Tongue (tissue), 2 donors: Measurements from ENCODE around the gene SUN2. TPM values are rescaled to one million over a fixed set of nuclear protein-coding genes. Genes with fewer than 3 reads are reported as not detected.

Source experiments
- DNase-seq: peaks from one replicate; pipeline ENCODE4 v3.0.0-alpha.2; 2015
- total RNA-seq: library from RNA; depleted of rRNA; stranded (reverse); fragments of >200 nt; gene quantifications from one replicate; pipeline ENCODE4 v1.2.3, GENCODE V29; 2014

Gene SUN2
- total RNA-seq, 1 donor from 2014 or later, result 173 TPM

- no peak for DNase-seq
Measured at GRCh38 chr22:38776086-38776485, 20.3 kb upstream of the SUN2 start.

- DNase-seq, result no peak
Measured at GRCh38 chr22:38775656-38776055, 19.9 kb upstream of the SUN2 start.

GRCh38 chr22:38774496-38775166, 18.8 kb upstream of the SUN2 start:
- DNase-seq, result no peak

DNA sequence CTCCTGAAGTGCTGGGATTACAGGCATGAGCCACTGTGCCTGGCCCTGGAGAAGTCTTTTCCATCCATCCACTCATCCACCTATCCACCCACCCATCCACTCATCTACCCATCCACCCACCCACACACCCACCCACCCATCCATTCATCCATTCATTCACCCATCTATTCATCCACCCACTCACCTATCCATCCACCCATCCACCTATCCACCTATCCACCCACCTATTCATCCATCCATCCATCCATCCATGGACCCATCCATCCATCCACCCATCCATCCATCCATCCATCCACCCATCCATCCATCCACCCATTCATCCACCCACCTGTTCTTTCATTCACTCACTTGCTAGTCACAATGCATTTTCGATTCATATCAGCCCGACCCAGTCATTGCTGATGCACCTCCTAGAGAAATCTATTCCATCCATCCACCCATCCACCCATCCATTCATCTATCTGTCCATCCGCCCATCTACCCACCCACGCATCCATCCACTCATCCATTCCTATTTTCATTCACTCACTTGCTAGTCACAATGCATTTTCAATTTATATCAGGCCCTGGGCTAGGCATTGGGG, 17.7 kb upstream of the SUN2 start:
- no peak for DNase-seq

GRCh38 chr22:38772623-38772873, 16.8 kb upstream of the SUN2 start:
- no peak for DNase-seq

DNA sequence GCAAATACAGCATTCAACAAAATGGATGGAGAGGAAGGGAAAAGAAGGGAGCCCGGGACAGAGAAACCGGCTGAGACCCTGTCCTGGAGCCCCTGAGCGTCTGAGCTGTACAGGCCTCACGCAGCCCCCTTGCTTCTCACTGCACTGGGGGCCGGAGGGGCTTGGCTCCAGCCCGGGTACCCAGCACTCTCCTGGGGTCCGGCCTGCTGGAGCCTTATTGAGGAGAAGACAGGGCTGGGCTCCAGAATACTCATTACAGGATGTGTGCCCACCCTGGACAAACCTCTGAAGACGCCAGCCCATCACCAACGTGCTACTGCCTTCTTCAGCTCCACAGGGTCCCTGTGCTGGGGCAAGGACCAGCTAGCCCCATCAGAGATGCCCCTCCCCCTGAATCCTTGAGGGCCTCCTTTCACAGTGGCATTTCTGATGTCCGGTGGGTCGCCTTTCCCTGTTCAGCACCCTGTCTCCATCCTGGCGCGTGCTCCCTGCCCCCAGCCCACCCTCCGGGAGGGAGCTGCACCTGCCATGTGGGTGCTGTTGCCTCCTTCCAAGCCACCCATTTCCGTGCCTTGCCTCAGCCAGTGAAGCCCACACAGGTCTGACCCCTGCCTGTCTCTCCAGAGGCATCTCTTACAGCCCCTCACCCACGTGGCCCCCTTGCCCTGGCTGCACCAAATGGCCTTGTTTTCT, 14.6 kb upstream of the SUN2 start:
- no peak for DNase-seq

DNA sequence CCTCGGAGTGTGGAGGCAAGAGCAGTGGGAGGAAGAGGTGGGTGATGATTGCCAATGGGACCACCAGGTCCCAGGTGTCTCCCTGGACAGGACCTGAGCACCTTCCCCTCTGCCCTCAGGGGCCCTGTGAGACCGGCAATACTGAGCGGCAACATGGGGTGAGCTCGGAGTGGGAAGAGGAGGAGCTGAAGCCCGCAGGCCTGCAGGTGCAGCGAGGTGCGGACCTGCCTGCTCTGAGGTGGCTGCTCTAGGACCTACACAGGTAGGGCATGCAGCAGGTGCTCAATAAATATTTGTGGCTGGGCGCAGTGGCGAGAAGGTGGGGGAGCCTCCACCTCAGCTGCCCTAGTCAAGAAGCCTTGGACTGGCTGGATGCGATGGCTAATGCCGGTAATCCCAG, 12.2 kb upstream of the SUN2 start:
- DNase-seq, result no peak

DNA sequence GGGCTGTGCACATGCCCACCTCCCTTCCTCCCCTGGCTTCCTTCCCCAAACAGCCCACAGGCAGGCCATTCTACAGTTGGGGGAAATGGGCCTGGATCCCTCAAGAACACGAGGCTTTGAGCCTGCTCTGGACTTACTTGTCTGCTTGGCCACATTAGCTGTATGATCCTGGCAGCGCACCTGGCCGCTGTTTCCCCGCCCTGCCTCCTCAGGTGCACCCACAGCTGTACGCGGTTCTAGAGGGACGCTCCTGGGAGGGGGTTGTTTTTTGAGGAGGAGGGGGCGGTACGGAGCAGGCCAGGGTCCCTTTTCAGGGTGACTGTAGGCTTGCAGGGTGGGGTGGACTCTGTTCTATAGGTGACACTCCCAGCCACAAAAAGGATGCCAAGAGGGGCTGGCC, 11.5 kb upstream of the SUN2 start:
- DNase-seq, result no peak

DNA sequence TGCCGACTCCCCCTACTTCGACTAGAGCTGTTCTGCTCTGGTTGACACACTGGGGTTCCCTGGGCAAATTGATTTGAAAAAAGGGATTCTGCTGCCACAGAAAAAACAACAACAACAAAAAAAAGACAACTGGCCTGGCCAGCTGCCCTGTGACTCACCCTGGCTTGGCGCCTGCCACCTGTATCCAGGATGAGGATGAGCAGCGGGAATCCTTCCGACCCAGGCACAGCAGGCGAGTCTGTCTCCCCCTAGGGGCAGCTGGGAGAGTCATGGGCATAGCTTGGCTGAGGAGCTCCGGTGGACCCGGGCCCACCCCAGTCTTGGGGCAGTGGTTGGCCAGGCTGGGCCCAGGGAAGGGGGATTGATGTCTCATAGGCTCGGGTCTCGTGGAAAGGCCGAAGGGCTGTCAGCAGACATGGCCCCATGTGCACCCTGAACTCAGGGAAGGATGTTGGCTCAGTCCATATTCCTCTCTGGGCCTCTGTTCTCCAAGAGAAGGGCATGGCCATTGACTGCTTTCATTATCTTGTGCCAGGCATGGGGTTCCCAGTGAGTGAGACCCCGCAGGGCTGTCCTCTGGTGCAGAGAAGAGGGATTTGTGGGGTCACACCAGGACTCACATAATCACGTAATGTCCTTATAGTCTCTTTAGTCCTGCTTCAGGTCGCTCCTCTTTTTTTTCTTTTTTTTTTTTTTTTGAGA, 10.4 kb upstream of the SUN2 start:
- DNase-seq, result peak; percentile 70

DNA sequence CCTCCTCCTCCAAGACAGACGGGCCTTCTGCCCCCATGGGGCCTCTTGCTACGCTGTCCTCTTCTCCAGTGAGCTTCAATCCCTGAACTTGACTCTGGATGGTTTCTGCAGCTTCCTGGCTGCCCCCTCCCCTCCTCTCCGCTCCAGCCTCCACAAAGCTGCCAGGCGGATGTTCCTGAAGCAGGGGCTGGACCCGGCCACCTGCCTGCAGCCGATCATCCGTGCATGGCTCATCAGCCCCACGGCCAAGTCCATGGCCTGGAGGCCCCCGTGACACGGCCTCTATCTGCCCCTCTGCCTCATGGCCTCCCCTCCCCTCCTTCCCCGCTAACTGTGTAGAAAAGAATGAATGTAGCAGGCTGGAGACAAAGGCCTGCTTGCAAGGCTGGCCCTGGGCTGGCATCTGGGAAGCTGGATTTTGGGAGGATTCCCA, 6.8 kb upstream of the SUN2 start:
- peak; percentile 34 for DNase-seq

DNA sequence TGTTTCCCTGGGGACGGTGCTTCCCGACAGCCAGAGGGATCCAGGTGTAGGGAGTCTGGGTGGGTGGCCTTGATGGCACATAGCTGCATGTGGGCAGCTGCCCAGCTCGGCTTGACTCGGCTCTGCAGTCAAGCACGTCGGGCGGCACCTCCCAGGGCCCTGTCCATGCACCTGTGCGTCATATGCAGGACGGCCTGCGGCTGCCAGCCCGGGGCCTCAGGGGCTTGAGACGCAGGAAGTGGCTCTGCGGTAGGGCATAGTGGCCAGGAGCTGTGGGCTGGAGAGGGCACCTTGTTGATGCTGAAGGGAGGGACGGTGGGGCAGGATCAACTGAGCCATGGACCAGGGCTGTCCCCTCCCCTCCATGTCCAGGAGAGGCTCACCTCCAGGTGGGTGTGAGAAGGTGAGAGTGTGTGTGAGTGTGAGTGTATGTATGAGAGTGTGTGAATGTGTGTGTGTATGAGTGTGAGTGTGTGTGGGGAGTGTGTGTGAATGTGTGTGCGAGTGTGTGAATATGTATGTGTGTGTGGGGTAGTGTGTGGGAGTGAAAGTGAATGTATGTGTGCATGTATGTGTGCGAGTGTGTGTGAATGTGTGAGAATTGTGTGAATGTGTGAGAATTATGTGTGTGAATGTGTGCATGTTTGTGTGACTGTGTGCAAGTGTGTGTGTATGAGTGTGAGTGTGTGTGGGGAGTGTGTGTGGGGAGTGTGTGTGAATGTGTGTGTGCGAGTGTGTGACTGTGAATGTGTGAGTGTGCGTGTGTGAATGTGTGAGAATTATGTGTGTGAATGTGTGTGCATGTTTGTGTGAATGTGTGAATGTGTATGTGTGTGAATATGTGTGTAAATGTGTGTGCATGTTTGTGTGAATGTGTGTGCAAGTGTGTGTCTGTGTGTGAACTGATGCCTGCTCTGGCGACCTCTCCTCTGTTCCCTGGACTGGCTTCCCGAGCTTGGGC, 5.7 kb upstream of the SUN2 start:
- DNase-seq, result no peak

DNA sequence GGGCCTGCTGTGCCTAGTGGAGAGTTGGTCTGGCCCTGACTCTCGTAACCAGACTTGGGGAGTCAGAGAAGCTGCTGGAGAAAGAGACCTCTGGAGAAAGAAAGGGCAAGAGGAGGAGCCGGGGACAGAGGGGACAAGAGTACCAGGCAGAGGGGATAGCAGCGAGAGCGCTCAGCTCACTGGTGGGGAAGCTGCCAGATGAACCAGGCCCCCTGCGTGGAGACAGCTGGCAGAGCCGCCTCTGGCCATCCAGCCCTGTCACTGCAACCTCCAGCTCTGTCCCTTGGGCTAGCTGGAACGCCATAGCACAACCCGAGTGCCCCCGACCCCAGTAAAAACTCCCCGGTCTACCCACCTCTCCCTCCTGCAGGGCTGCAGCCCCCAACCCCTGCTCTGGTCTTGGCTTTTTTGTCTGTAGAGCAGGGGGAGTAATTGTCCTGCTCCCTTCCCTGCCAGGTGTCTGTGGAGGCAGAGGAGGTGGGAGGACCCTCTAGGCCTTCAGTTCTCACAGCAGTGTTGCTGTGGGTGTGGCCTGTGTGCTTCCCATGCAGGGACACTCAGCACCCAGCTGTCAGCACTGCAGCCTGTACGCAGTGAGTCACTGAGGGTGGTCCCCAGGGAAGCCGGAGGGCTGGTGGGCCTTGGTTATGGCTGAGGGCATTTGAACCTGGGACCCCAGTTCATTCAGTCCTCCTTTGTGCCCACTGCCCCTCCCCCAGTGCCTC, 4.8 kb upstream of the SUN2 start:
- peak; percentile 64 for DNase-seq

DNA sequence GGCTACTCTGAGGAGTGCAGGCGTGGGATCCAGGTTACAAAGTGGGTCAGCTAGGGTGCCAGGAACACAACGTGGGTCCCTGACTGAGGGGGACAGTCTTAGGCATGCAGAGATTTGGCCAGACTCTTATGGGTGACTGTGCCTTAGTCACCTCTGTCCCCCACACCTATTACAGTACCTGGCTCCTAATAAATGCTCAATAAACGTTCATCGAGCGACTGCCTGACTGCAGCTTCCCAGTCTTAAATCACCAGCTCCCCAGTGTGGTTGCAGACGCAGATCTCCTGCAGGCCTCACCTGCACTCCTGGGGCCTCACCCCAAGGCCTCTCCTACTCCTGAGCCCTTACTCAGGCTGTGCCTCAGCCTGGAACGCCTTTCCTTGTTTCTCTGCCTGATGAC, 3.2 kb upstream of the SUN2 start:
- no peak for DNase-seq

DNA sequence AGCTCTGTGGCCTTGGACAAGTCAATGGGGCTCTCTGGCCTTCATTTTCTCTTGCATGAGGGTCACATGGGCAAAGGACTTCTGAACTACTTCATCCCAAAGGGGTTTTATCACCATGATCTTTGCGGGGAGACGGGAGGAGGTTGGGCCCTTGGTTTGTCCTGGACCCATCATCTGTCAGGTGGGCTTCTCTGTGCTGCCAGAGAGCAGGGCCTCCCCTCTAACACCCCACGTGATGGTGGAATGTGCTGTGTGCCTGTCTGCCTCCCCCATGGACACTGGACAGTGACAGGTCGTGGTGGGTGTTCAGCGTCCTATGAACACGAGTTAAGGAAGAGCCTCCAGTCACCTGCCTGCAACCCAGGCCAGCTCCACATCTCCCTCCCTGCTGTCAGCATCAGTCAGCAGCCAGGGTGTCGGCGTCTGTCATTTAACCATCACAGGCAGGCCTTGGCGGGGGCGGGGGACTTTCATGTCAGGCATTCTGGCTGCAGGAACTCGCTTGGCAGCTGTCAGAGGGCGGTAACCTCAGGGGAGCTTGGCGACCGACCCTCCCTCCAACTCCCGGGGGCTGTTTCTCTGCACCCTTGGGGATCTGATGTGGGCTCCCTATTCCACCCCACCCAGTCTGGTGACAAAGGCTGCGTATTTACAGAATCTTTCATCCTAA, 2.6 kb upstream of the SUN2 start:
- DNase-seq, result no peak

DNA sequence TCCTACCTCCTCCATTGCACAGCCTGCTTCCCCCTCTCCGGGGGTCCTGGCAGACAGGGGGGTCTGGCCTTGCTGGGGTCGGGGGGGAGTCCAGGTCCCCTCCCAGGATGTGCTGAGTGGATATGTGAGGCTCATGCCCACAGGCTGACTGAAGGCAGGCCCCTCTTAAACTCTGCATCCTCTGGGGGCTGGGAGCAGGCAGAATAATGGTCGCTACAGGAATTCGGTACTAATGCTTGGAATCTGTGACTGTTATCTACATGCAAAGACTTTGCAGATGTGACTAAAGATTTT, 1.6 kb upstream of the SUN2 start:
- DNase-seq, result no peak

DNA sequence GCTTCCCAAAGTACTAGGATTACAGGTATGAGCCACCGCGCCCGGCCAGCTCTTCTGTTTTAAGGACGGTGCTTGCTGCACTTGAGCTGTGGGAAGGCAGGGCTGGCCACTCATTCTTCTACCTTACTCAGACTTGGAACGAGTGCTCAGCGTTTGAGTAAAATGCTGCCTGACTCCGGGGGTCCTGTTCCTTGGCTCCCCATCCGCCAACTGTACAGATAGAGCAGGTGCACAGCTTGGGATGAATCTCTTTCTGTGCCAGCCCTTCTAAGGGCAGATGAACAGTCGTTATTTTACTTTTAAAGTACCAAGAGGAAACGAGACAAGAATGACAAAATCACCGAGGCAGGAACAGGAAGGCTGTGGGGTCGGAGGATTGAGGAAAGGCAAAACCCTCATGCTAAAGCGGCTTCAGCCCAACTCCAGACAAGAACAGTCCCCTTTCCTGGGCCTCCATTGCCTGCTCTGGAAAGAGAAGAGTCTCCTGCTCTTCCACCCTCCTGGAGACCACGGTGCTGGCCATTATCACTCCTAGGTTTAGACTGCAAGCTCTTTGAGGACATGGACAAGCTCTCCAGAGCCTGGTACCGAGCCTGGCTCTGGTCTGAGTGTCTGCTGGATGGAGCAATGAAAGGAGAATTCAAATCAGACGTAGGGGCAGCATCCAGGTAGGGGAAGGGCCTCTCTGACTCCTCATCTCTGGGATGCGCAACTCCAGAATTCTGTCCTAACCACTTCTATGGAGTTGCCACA, 1.1 kb upstream of the SUN2 start:
- no peak for DNase-seq

- peak; percentile 45 for DNase-seq
Measured at GRCh38 chr22:38755155-38755910, 465 bp downstream of the SUN2 start.

GRCh38 chr22:38754751-38755154, 1.0 kb downstream of the SUN2 start:
- DNase-seq, result peak; percentile 37

DNA sequence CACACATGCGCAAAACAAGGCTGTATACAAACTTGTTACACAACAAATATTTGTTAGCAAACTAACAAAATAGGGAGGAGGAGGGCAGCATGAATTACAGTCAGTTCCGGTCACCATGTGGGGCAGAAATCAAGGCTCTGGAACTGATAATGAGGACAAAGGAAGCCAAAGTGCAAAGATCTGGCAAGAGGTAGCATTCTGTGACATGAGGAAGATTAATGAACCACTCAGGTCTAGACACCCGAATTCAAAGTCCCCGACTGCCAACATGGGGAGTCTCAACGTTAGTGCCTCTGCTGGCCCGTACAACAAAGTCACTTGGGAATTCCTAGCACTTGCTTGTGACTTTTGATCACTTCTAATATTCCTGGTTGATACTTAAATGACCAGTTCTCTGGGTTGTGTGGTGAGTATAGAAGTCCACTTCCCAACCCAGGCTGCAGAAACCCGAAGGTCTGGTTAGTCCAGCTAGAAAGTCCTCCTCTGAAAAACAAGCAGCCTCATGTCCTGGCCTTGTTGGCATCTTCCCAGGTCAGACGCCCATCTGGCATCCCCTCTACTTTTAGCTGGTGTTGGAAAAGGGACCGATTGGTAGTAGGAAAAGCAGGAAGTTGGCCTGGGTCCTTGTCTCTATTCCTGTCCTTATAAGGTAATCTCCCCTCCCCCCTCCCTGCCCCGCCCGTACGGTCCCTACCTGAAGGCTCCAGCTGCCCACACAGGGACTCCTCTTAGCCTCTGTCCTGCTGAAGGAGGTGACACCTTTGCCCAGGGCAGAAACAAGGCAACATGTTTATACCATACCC, 1.6 kb downstream of the SUN2 start:
- DNase-seq, result peak; percentile 52
